HG03060 (cell line): ENCODE data around the gene SOS2.
A peak's percentile ranks its signal among the peaks of the same experiment; 100 is the strongest.

ENCODE experiments used
- ATAC-seq: cut with Tn5 transposase; IDR thresholded peaks from one replicate; pipeline ENCODE4 v1.9.1; 2021; ENCODE audit warnings: low read depth, moderate number of reproducible peaks; ENCODE audit not compliant: unreplicated experiment

SOS2 gene

GRCh38 chr14:50231475-50232275 is at the start of gene SOS2:
TSS of gene SOS2 (minus strand) at chr14:50231578. CDS start at chr14:50231283, 295 bp downstream.
- ATAC-seq: peak; percentile 64

DNA sequence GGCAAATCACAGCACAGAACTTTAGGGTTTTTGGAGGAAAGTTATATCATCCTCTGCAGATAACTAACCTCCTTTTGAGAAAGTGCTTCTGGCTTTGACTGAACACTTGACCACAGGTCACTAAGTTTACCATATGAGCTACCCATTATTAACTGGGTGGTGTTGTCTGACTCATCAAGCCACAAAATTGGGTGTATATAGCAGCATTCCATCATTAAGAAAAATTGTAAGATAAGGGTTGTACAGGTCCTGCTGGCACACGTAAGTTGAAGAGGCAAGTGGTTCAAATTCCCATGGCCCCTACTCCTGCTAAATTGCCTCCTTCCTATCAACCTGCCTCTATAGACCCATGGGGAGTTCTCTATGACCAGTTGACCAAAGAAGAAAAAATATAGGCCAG is 41.1 kb upstream of the SOS2 start:
- ATAC-seq: no peak

- no peak for ATAC-seq
Observed at GRCh38 chr14:50270932-50271331, 39.6 kb upstream of the SOS2 start.

GRCh38 chr14:50265029-50265428 is 33.7 kb upstream of the SOS2 start:
- no peak for ATAC-seq

DNA sequence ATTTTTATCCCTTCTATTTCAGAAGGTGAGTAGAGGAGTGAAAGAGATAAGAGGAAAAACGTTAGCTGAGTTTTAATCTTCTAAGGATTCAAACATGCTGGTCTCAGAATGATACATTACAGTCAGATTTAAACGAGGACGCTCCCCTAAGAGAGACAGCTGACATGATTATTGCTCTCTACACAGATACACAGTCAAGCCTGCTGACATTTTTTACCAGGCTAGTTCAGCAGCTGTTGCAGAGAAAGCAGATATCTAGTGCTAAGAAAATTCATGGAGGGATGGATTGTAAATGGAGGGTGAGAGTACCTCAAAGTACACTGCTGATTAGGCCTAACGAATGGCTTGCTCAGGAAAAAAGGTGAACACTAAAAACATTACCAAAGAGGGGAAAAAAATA is 31.9 kb upstream of the SOS2 start:
- no peak for ATAC-seq

GRCh38 chr14:50262865-50263264 is 31.5 kb upstream of the SOS2 start:
- no peak for ATAC-seq

GRCh38 chr14:50260511-50260910 is 29.1 kb upstream of the SOS2 start:
- ATAC-seq: no peak

- no peak for ATAC-seq
Observed at GRCh38 chr14:50260072-50260471, 28.7 kb upstream of the SOS2 start.

DNA sequence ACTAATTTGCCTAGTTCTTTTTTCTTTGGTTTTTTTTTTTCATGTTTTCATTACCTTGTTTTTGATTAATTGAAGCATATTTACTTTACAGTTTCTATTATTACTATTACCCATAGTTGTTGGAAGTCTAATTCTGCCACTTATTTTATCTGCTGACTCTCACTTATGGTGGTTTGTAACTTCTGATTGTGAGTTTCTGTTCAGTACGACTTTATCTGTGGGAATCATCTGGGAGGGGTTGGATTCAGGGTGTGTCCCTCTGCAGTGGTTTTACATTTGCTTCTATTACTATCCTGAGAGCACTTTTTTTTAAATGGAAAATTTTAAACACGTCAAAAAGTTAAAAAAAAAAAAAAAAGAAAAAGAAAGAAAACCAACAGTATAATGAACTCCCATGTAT is 26.4 kb upstream of the SOS2 start:
- no peak for ATAC-seq

GRCh38 chr14:50254248-50254647 is 22.9 kb upstream of the SOS2 start:
- no peak for ATAC-seq

GRCh38 chr14:50249136-50249775 is 17.9 kb upstream of the SOS2 start:
- ATAC-seq: no peak

- no peak for ATAC-seq
Observed at GRCh38 chr14:50247245-50247644, 15.9 kb upstream of the SOS2 start.

- ATAC-seq: no peak
Observed at GRCh38 chr14:50242566-50243310, 11.4 kb upstream of the SOS2 start.

DNA sequence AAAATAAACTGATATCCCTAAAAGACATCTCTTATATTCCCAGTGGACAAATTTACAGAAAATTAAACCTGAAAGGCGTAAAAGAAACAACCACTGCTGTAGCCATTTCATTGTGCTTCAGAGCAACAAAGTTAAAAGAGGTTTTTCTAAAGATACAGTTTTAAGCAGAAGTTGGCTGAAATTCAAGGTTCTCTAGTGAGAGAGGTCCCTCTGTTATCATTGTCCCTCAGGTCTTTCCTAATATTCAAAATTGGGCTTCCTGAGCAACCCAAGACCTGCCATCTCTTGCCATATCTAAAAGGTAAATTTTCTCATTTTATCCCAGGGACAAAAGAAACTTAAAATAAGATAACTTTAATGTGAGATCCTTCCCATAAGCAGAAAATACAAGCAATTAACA is 10.7 kb upstream of the SOS2 start:
- no peak for ATAC-seq

GRCh38 chr14:50237427-50237826 is 6.0 kb upstream of the SOS2 start:
- ATAC-seq: no peak

- no peak for ATAC-seq
Observed at GRCh38 chr14:50233951-50234250, 2.5 kb upstream of the SOS2 start.

DNA sequence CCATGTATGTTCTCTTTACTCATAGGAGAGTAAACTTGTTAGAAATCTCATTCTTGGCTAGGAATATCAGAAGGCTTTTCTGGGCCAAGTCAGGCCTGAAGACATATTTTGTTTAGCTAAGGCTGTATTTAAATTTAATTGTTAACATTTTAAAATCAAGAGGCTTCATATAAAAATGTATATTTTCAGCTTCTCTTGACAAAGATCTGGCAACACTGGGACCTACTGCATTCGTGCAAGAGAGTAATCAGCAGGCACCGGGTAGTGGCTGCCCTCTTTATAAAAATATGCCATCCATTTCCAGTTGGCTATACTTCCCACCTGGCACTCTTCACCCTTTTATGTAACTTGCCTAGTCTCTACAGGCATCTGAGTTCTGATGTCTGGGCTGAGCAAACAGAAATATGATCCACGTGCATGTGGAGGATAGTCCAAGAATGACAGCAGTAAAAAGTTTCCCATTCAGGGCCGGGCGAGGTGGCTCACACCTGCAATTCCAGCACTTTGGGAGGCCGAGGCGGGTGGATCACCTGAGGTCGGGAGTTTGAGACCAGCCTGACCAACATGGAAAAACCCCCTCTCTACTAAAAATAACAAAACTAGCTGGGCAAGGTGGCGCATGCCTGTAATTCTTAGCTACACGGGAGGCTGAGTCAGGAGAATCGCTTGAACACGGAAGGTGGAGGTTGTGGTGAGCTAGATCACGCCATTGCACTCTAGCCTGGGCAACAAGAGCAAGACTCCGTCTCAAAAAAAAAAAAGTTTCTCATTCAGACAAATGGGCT is 2.0 kb upstream of the SOS2 start:
- ATAC-seq: no peak

- no peak for ATAC-seq
Observed at GRCh38 chr14:50232276-50232642, 881 bp upstream of the SOS2 start.

DNA sequence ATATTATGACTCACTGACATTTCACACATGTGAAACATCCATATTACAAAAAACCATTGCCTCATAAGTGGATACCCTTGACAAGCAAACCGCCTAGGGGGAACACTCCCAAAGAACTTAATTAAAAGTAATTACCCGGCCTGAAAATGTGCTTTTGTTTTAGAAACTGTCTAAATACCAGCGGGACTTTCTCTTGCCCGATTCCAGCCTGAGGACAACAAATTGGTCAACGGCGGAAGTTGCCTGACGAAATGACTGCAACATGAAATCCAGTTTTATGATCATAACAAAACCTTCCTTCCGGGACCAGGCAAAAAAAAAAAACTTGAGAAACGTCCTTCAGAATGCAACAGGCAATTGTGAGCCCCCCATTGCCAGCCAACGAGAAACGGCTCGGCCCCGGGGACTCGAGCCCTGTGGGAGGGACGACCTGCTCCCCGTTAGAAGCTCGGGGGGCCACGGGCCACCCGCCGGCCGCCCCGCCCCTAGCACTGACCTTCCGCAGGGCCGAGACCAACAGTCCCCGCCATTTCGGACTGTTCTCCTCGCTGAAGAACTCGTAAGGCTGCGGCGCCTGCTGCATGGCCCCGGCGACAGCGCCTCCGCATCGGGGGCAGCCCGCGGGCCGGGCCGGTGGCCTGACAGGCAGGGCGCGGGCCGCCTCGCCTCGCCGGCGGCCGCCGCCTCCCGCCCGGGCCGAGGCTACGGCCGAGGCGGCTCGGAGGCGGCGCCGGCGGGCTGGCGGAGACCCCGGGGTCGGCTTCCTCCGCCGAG is 490 bp downstream of the SOS2 start:
- ATAC-seq: no peak

DNA sequence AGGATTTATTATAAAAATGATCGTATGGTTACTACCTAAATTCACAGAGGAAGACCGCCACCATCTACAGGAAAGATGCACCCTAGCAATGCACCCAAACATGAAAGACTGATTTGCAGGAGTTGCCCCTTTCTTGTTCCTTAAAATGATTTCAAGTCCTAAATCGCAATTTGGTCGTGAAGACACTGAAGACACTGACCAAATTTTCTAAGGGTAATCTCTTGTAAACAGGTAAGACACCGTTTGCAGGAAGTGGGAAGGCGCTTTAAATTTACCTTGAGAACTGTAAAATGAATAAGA is 1.0 kb downstream of the SOS2 start:
- no peak for ATAC-seq
